K562 (cell line): ENCODE data around the gene RBM20. TPM values are rescaled to one million over a fixed set of nuclear protein-coding genes. Genes with fewer than 3 reads are reported as not detected.

Experiments
- ATAC-seq: fragments of 200-7000 bp; cut with Tn5 transposase; 3 replicates; pipeline ENCODE4 v1.9.1; 2020; ENCODE audit warnings: moderate library complexity
- BruUV-seq: library from RNA; stranded (reverse); fragments of 400-500 nt; replicated peaks from 2 replicates; lab custom pipeline; 2021; lab: Mats Ljungman, UMichigan
- CTCF ChIA-PET: fragments of 300-600 bp; formaldehyde crosslinking; extraction: SDS; loops from one replicate; lab custom pipeline; 2021; ENCODE audit warnings: low intra/inter-chr PET ratio; lab: Yijun Ruan, JAX
- POLR2A ChIA-PET: fragments of 300-600, 350-650 bp; sonication (Branson Sonifier 250); formaldehyde crosslinking; extraction: SDS; loops from one replicate; lab custom pipeline; 2021; ENCODE audit warnings: antibody characterized with exemption, inconsistent platforms; lab: Yijun Ruan, JAX
- DNase-seq, 4 experiments: peaks; one replicate each; pipeline versions ENCODE4 v3.0.0 to v3.0.0-alpha.2; 2011 to 2018; ENCODE audit warnings: low spot score in 3 of 4, mixed read lengths in 3 of 4; ENCODE audit errors: extremely low read depth in 1 of 4
- FAIRE-seq: peaks from 2 replicates; lab custom pipeline; 2011; peaks lifted over from hg19 to GRCh38; lab: Jason Lieb, UNC
- H2AFZ ChIP-seq: 2 replicates; pipeline ENCODE4 v1.6.0; 2011; ENCODE audit warnings: low read depth, low read length, control low read depth, inconsistent platforms
- H3K27ac ChIP-seq: fragments of 200-600 bp; 3 replicates; pipeline ENCODE4 v1.8.0; 2011; ENCODE audit warnings: low read depth, mild to moderate bottlenecking, control low read depth, inconsistent platforms, low read length, moderate library complexity, mixed read lengths; ENCODE audit errors: extremely low read depth
- H3K27me3 ChIP-seq, 2 experiments: fragments of 300-600 bp in 1 of 2; 2 replicates in 1 of 2; 3 replicates in 1 of 2; pipeline versions ENCODE4 v1.6.0 to v1.8.0; 2011; ENCODE audit warnings: inconsistent platforms in 2 of 2, low read length in 2 of 2, mild to moderate bottlenecking in 1 of 2, mixed read lengths in 1 of 2, moderate library complexity in 1 of 2; ENCODE audit not compliant: control insufficient read depth in 2 of 2, insufficient read depth in 2 of 2
- H3K36me3 ChIP-seq: fragments of 300-600 bp; 3 replicates; pipeline ENCODE4 v1.8.0; 2011; ENCODE audit warnings: mild to moderate bottlenecking, low read length, inconsistent platforms; ENCODE audit not compliant: control insufficient read depth, insufficient read depth
- H3K4me1 ChIP-seq, 2 experiments: fragments of 200-600 bp in 1 of 2; replicated peaks in 1 of 2; 2 replicates in 1 of 2; 3 replicates in 1 of 2; pipeline versions ENCODE4 v1.5.1 to v1.8.0; 2011; ENCODE audit warnings: inconsistent platforms in 2 of 2, low read length in 2 of 2, mild to moderate bottlenecking in 1 of 2, mixed read lengths in 1 of 2, moderate library complexity in 1 of 2; ENCODE audit not compliant: control insufficient read depth in 2 of 2, insufficient read depth in 2 of 2
- H3K4me2 ChIP-seq: 2 replicates; pipeline ENCODE4 v1.6.1; 2011; ENCODE audit warnings: low read length, control low read depth, inconsistent platforms, mixed read lengths; ENCODE audit not compliant: insufficient read depth
- H3K4me3 ChIP-seq: fragments of 200-600 bp; sonication (generic), shearing (Covaris generic); 2 replicates; pipeline ENCODE4 v1.5.1; 2016; ENCODE audit warnings: control low read depth, inconsistent platforms
- H3K79me2 ChIP-seq: fragments of 200-600 bp; 3 replicates; pipeline ENCODE4 v1.8.0; 2011; ENCODE audit warnings: low read length, inconsistent platforms; ENCODE audit not compliant: control insufficient read depth, insufficient read depth
- H3K9ac ChIP-seq, 2 experiments: 2 replicates each; pipeline versions ENCODE4 v1.6.0 to v1.6.1; 2011; ENCODE audit warnings: low read depth in 2 of 2, low read length in 2 of 2, control low read depth in 1 of 2, inconsistent platforms in 1 of 2, mild to moderate bottlenecking in 1 of 2, mixed read lengths in 1 of 2; ENCODE audit not compliant: insufficient read depth in 1 of 2
- H3K9me1 ChIP-seq: one replicate; pipeline ENCODE4 v1.6.0; 2011; ENCODE audit warnings: inconsistent platforms, mild to moderate bottlenecking, low read length, moderate library complexity; ENCODE audit not compliant: control insufficient read depth, insufficient read depth
- H3K9me3 ChIP-seq: replicated peaks from 2 replicates; pipeline ENCODE4 v1.5.1; 2011; ENCODE audit warnings: low read depth, low read length, inconsistent platforms; ENCODE audit not compliant: control insufficient read depth, insufficient read depth
- H4K20me1 ChIP-seq: replicated peaks from 2 replicates; pipeline ENCODE4 v1.6.1; 2011; ENCODE audit warnings: low read length, inconsistent platforms, mixed read lengths; ENCODE audit not compliant: control insufficient read depth, insufficient read depth
- BCOR ChIP-seq: fragments of 450-650 bp; IDR thresholded peaks from 2 replicates; pipeline ENCODE4 v1.6.1; 2016
- CHD1 ChIP-seq: fragments of 200-600 bp; sonication (generic); IDR thresholded peaks from one replicate; pipeline ENCODE4 v1.6.1; 2012; ENCODE audit warnings: mild to moderate bottlenecking, moderate library complexity, low read length, inconsistent platforms
- ELF1 ChIP-seq: fragments of 200-800 bp; sonication (Bioruptor generic); IDR thresholded peaks from 2 replicates; pipeline ENCODE4 v1.6.1; 2016; ENCODE audit warnings: missing genetic modification characterization, missing compliant biosample characterization
- ERF ChIP-seq: fragments of 450-650 bp; formaldehyde crosslinking; IDR thresholded peaks from 2 replicates; pipeline ENCODE4 v1.4.0; 2020; ENCODE audit warnings: mild to moderate bottlenecking, mixed read lengths
- ETS2 ChIP-seq: IDR thresholded peaks from 2 replicates; pipeline ENCODE4 v1.6.1; 2016; ENCODE audit warnings: borderline replicate concordance, missing genetic modification characterization, mild to moderate bottlenecking, moderate library complexity, missing compliant biosample characterization; ENCODE audit not compliant: poor library complexity, severe bottlenecking
- FOXJ2 ChIP-seq: fragments of 200-800 bp; sonication (Bioruptor generic); IDR thresholded peaks from 2 replicates; pipeline ENCODE4 v1.6.1; 2016; ENCODE audit warnings: missing genetic modification characterization, missing compliant biosample characterization
- RNF2 ChIP-seq: sonication (generic); IDR thresholded peaks from 2 replicates; pipeline ENCODE4 v1.6.1; 2016
- SMARCE1 ChIP-seq: fragments of 450-650 bp; IDR thresholded peaks from 2 replicates; pipeline ENCODE4 v1.7.1; 2016; ENCODE audit warnings: mild to moderate bottlenecking
- SPI1 ChIP-seq: IDR thresholded peaks from 2 replicates; pipeline ENCODE4 v1.6.1; 2011; ENCODE audit warnings: low read depth, low read length, control low read depth, borderline replicate concordance
- SRF ChIP-seq, 2 experiments: fragments of 250-450, 450-650 bp in 1 of 2; sonication (Bioruptor Pico) in 1 of 2; sonication (generic) in 1 of 2; formaldehyde crosslinking; IDR thresholded peaks; 2 replicates each; pipeline versions ENCODE4 v1.5.0 to v1.5.1; 2020 to 2022; ENCODE audit warnings: mild to moderate bottlenecking in 1 of 2, missing genetic modification reagents in 1 of 2
- VEZF1 ChIP-seq: fragments of 200-800 bp; sonication (Bioruptor generic); IDR thresholded peaks from 2 replicates; pipeline ENCODE4 v1.6.1; 2017; ENCODE audit warnings: missing genetic modification characterization, missing compliant biosample characterization
- ZC3H11A ChIP-seq: IDR thresholded peaks from 2 replicates; pipeline ENCODE4 v1.6.1; 2012; ENCODE audit warnings: low read depth, low read length, improper control_type of control experiment
- ZNF408 ChIP-seq: fragments of 250-450 bp; sonication (Bioruptor Pico); IDR thresholded peaks from 2 replicates; pipeline ENCODE4 v1.4.0; 2020; ENCODE audit warnings: low read depth, mild to moderate bottlenecking, moderate library complexity
- WGBS: fragments of 100-300 bp; shearing (Covaris generic); methylation state at CpG from one replicate; pipeline ENCODE4 v1.1.6; 2016; ENCODE audit warnings: low coverage, mixed read lengths; ENCODE audit not compliant: insufficient coverage; ENCODE audit errors: missing lambda C conversion rate; 5-methylcytosine and 5-hydroxymethylcytosine counted together
- in situ Hi-C: fragments of 300-500 bp; cut with MboI; formaldehyde crosslinking; loops from 4 replicates; pipeline ENCODE4 v1.15.0; 2018; ENCODE audit warnings: inconsistent platforms, mixed read lengths
- intact Hi-C: fragments of 100-400 bp; cut with micrococcal nuclease; formaldehyde crosslinking; loops from 2 replicates; pipeline ENCODE4 v1.14.2; 2022
- polyA plus RNA-seq, 8 experiments: library from polyadenylated mRNA; depleted of rRNA in 4 of 8; stranded (reverse) in 5 of 8; unstranded in 3 of 8; fragments of >200 nt; fragmentation: Nextera tagmentation in 2 of 8; fragmentation: Illumina TruSeq in 1 of 8; extraction: Ambion mirVana in 2 of 8; extraction: Trizol in 1 of 8; gene quantifications; 2 replicates each; pipeline versions ENCODE4 v1.2.1 to v1.2.3, GENCODE V29; 2011 to 2014; ENCODE audit warnings: inconsistent platforms in 1 of 8, missing spikeins in 1 of 8
- total RNA-seq, 7 experiments: library from RNA; depleted of rRNA in 6 of 7; stranded (reverse); fragments of >200 nt in 6 of 7; fragmentation: Illumina TruSeq in 2 of 7; extraction: Trizol in 2 of 7; gene quantifications; 2 replicates each; pipeline versions ENCODE4 v1.2.1 to v1.2.3, GENCODE V29; 2011 to 2021; ENCODE audit warnings: low replicate concordance in 1 of 7

Gene RBM20
- total and polyA plus RNA-seq, 9 of the 15 experiments (the other 6 are each of a cell fraction or from before 2014, with no cell fraction given): 0.63 to 5.7 (median 3.2) TPM

- Histone ChIP-seq H3K79me2 (no peaks in the 10 kb centered on the region), H2AFZ (no peak overlapping the region), H3K27ac (no peak overlapping the region), H3K36me3 (peaks cover 35% of the 10 kb centered on the region; the same call in 1 of the 3 replicates), H3K9ac (no peak overlapping the region), H3K27me3 (no peaks in the 10 kb centered on the region), H4K20me1 (no peaks in the 10 kb centered on the region), H3K9me1 (no peaks in the 10 kb centered on the region), H3K4me3 (no peak overlapping the region), H3K4me1 (no peaks in the 10 kb centered on the region; a peak in 1 of 5 replicates), H3K9me3 (no peaks in the 10 kb centered on the region), H3K4me2 (no peak overlapping the region)
- DNase-seq (no peak), ATAC-seq (no peak), FAIRE-seq (no peak)
- TF ChIP-seq ERF (no peak), RNF2 (no peak), ELF1 (tag) (no peak), VEZF1 (CRISPR knock-in tag) (no peak), ETS2 (no peak), SPI1 (no peak), SMARCE1 (no peak), FOXJ2 (tag) (no peak), ZNF408 (CRISPR knock-in tag) (no peak), SRF (CRISPR knock-in tag; IDR thresholded peaks at IDR 0.05) (no peak), ZC3H11A (no peak), BCOR (no peak), CHD1 (no peak)
- ChIA-PET CTCF (no interaction called here), POLR2A (interaction anchor here (1.0 kb wide), 1 partner anchor 9 kb away, joined by 3 read pairs; no protein-coding TSS in a partner anchor)
- in situ Hi-C loops: no loop called here
- WGBS: 72% methylated on average over 3 of the region's 8 CpGs
- no TSS peak for BruUV-seq
- intact Hi-C loops: no loop called here
Measured at GRCh38 chr10:110827875-110828274, 183.7 kb downstream of the RBM20 start.
